Activated CD4-positive, alpha-beta T cell treated with anti-CD3 and anti-CD28 coated beads, Interleukin-2, amount 50 U/mL, for 4 hours (primary cell): ENCODE data around the gene PDXP.

ENCODE experiments used
- DNase-seq, 2 experiments: peaks; one replicate each; pipeline ENCODE4 v3.0.0-alpha.2; 2020

The PDXP gene

GRCh38 chr22:37629928-37630327, 28.6 kb upstream of the PDXP start:
- no peak for DNase-seq

GRCh38 chr22:37630839-37631435, 27.6 kb upstream of the PDXP start:
- DNase-seq, result no peak

- no peak for DNase-seq
Measured at GRCh38 chr22:37631448-37632173, 26.9 kb upstream of the PDXP start.

GRCh38 chr22:37632174-37633088, 26.1 kb upstream of the PDXP start:
- DNase-seq, result no peak

GRCh38 chr22:37633089-37633624, 25.4 kb upstream of the PDXP start:
- DNase-seq, result no peak

GRCh38 chr22:37633625-37634416, 24.7 kb upstream of the PDXP start:
- no peak for DNase-seq

GRCh38 chr22:37634417-37634924, 24.1 kb upstream of the PDXP start:
- DNase-seq, result no peak

GRCh38 chr22:37635157-37635556, 23.4 kb upstream of the PDXP start:
- DNase-seq, result no peak

- no peak for DNase-seq
Measured at GRCh38 chr22:37636186-37636948, 22.2 kb upstream of the PDXP start.

GRCh38 chr22:37636949-37637273, 21.6 kb upstream of the PDXP start:
- no peak for DNase-seq

GRCh38 chr22:37638391-37639069, 20.0 kb upstream of the PDXP start:
- DNase-seq, result no peak

- DNase-seq, result peak in 1 of 2 experiments; percentile 35
Measured at GRCh38 chr22:37639070-37639760, 19.3 kb upstream of the PDXP start, which contains the start of gene SH3BP1. TSS of gene SH3BP1 (plus strand) at chr22:37639669. CDS start at chr22:37639788, 119 bp downstream.

GRCh38 chr22:37639771-37640590, 18.5 kb upstream of the PDXP start:
- no peak for DNase-seq

- no peak for DNase-seq
Measured at GRCh38 chr22:37640591-37641560, 17.6 kb upstream of the PDXP start.

- no peak for DNase-seq
Measured at GRCh38 chr22:37641561-37641949, 17.0 kb upstream of the PDXP start.

- peak; percentile 84 to 90 for DNase-seq
Measured at GRCh38 chr22:37643225-37643847, 15.2 kb upstream of the PDXP start.

- no peak for DNase-seq
Measured at GRCh38 chr22:37647317-37647716, 11.2 kb upstream of the PDXP start.

- DNase-seq, result no peak
Measured at GRCh38 chr22:37647928-37648327, 10.6 kb upstream of the PDXP start.
